H9 (cell line): Measurements from ENCODE around the gene LRRC53. TPM values are rescaled to one million over a fixed set of nuclear protein-coding genes. Genes with fewer than 3 reads are reported as not detected.
A peak's percentile ranks its signal among the peaks of the same experiment; 100 is the strongest.

ENCODE experiments used
- DNase-seq: peaks from one replicate; pipeline ENCODE4 v3.0.0-alpha.2; 2017
- H2AFZ ChIP-seq: one replicate; pipeline ENCODE4 v1.6.1; 2013; ENCODE audit warnings: mild to moderate bottlenecking, low read length, control low read depth, moderate library complexity
- H2AK5ac ChIP-seq: 2 replicates; pipeline ENCODE4 v1.6.1; 2013; ENCODE audit warnings: low read length, control low read depth, mixed read lengths; ENCODE audit not compliant: insufficient read length
- H2BK120ac ChIP-seq: one replicate; pipeline ENCODE4 v1.6.1; 2013; ENCODE audit warnings: low read depth, mild to moderate bottlenecking, low read length, control low read depth, inconsistent platforms; ENCODE audit not compliant: poor library complexity, severe bottlenecking
- H2BK12ac ChIP-seq: 2 replicates; pipeline ENCODE4 v1.6.1; 2013; ENCODE audit warnings: low read length, control low read depth, mixed read lengths, low read depth; ENCODE audit not compliant: insufficient read length
- H2BK15ac ChIP-seq: 2 replicates; pipeline ENCODE4 v1.6.1; 2013; ENCODE audit warnings: low read depth, low read length, control low read depth
- H2BK20ac ChIP-seq: one replicate; pipeline ENCODE4 v1.6.1; 2013; ENCODE audit warnings: low read depth, mild to moderate bottlenecking, low read length, control low read depth, inconsistent platforms; ENCODE audit not compliant: poor library complexity, severe bottlenecking
- H2BK5ac ChIP-seq: 2 replicates; pipeline ENCODE4 v1.6.1; 2013; ENCODE audit warnings: low read length, control low read depth, mixed read lengths; ENCODE audit not compliant: insufficient read length
- H3K14ac ChIP-seq: 2 replicates; pipeline ENCODE4 v1.6.1; 2013; ENCODE audit warnings: low read length, control low read depth; ENCODE audit not compliant: insufficient read depth
- H3K18ac ChIP-seq: 2 replicates; pipeline ENCODE4 v1.6.1; 2013; ENCODE audit warnings: low read depth, mild to moderate bottlenecking, mixed read lengths, low read length, control low read depth; ENCODE audit not compliant: insufficient read length
- H3K23ac ChIP-seq: 2 replicates; pipeline ENCODE4 v1.6.1; 2013; ENCODE audit warnings: low read length, control low read depth, mixed read lengths, low read depth; ENCODE audit not compliant: insufficient read length
- H3K23me2 ChIP-seq: 2 replicates; pipeline ENCODE4 v1.6.1; 2013; ENCODE audit warnings: low read depth, mild to moderate bottlenecking, mixed read lengths, low read length, control low read depth; ENCODE audit not compliant: insufficient read length, poor library complexity, severe bottlenecking
- H3K27ac ChIP-seq: 2 replicates; pipeline ENCODE4 v1.5.1; 2013; ENCODE audit warnings: low read length, control low read depth, mixed read lengths, low read depth; ENCODE audit not compliant: insufficient read length
- H3K27me3 ChIP-seq: 2 replicates; pipeline ENCODE4 v1.6.1; 2013; ENCODE audit warnings: low read length, control low read depth, inconsistent platforms; ENCODE audit not compliant: insufficient read depth
- H3K4ac ChIP-seq: 2 replicates; pipeline ENCODE4 v1.6.1; 2013; ENCODE audit warnings: low read depth, mild to moderate bottlenecking, control low read depth, inconsistent platforms, low read length, moderate library complexity
- H3K4me1 ChIP-seq: 2 replicates; pipeline ENCODE4 v1.6.1; 2013; ENCODE audit warnings: low read length, control low read depth, inconsistent platforms; ENCODE audit not compliant: insufficient read depth
- H3K4me2 ChIP-seq: 2 replicates; pipeline ENCODE4 v1.6.1; 2013; ENCODE audit warnings: low read length, control low read depth, mixed read lengths; ENCODE audit not compliant: insufficient read length, insufficient read depth
- H3K56ac ChIP-seq: 2 replicates; pipeline ENCODE4 v1.6.1; 2013; ENCODE audit warnings: low read depth, mild to moderate bottlenecking, mixed read lengths, low read length, control low read depth; ENCODE audit not compliant: insufficient read length
- H3K79me1 ChIP-seq: 2 replicates; pipeline ENCODE4 v1.6.1; 2013; ENCODE audit warnings: low read depth, mild to moderate bottlenecking, moderate library complexity, low read length, control low read depth, inconsistent platforms; ENCODE audit not compliant: insufficient read depth, poor library complexity, severe bottlenecking
- H3K79me2 ChIP-seq: 2 replicates; pipeline ENCODE4 v1.6.1; 2013; ENCODE audit warnings: low read length, control low read depth, inconsistent platforms; ENCODE audit not compliant: insufficient read depth
- H3K9ac ChIP-seq: 2 replicates; pipeline ENCODE4 v1.6.1; 2013; ENCODE audit warnings: low read length, control low read depth, mixed read lengths; ENCODE audit not compliant: insufficient read length; ENCODE audit errors: extremely low read depth
- H3K9me3 ChIP-seq: one replicate; pipeline ENCODE4 v1.6.1; 2013; ENCODE audit warnings: low read depth, low read length, inconsistent platforms; ENCODE audit not compliant: control insufficient read depth
- H3T11ph ChIP-seq: one replicate; pipeline ENCODE4 v1.6.1; 2013; ENCODE audit warnings: mild to moderate bottlenecking, low read length, control low read depth, inconsistent platforms
- H4K20me1 ChIP-seq: one replicate; pipeline ENCODE4 v1.6.1; 2013; ENCODE audit not compliant: control insufficient read depth, insufficient read length, insufficient read depth
- H4K5ac ChIP-seq: 2 replicates; pipeline ENCODE4 v1.6.1; 2013; ENCODE audit warnings: low read depth, mild to moderate bottlenecking, mixed read lengths, low read length, control low read depth; ENCODE audit not compliant: insufficient read length
- H4K8ac ChIP-seq: replicated peaks from 2 replicates; pipeline ENCODE4 v1.6.1; 2013; ENCODE audit warnings: low read length, control low read depth, mixed read lengths, low read depth; ENCODE audit not compliant: insufficient read length
- H4K91ac ChIP-seq: 2 replicates; pipeline ENCODE4 v1.6.1; 2013; ENCODE audit warnings: low read depth, mild to moderate bottlenecking, moderate library complexity, mixed read lengths, low read length, control low read depth; ENCODE audit not compliant: insufficient read length
- H3K27ac Mint-ChIP-seq, 3 experiments: 2 replicates in 2 of 3; 3 replicates in 1 of 3; pipeline ENCODE4 v1.8.0; 2020 to 2021; ENCODE audit warnings: mixed read lengths in 3 of 3, mild to moderate bottlenecking in 1 of 3, moderate library complexity in 1 of 3
- H3K27me3 Mint-ChIP-seq: 2 replicates; pipeline ENCODE4 v1.8.0; 2021; ENCODE audit warnings: low read depth, mild to moderate bottlenecking, moderate library complexity, mixed read lengths
- H3K36me3 Mint-ChIP-seq, 3 experiments: 2 replicates in 2 of 3; 3 replicates in 1 of 3; pipeline ENCODE4 v1.8.0; 2020 to 2021; ENCODE audit warnings: low read depth in 3 of 3, mixed read lengths in 3 of 3; ENCODE audit not compliant: insufficient read depth in 1 of 3
- H3K4me1 Mint-ChIP-seq, 2 experiments: 2 replicates each; pipeline ENCODE4 v1.8.0; 2020; ENCODE audit warnings: mixed read lengths in 2 of 2
- H3K4me3 Mint-ChIP-seq, 2 experiments: 2 replicates in 1 of 2; 3 replicates in 1 of 2; pipeline ENCODE4 v1.8.0; 2020 to 2021; ENCODE audit warnings: mild to moderate bottlenecking in 2 of 2, mixed read lengths in 2 of 2, moderate library complexity in 1 of 2
- H3K9me3 Mint-ChIP-seq, 2 experiments: 2 replicates in 1 of 2; 3 replicates in 1 of 2; pipeline ENCODE4 v1.8.0; 2020; ENCODE audit warnings: mild to moderate bottlenecking in 2 of 2, mixed read lengths in 2 of 2, moderate library complexity in 1 of 2
- total RNA-seq: library from RNA; stranded (reverse); gene quantifications from 2 replicates; pipeline ENCODE4 v1.2.1, GENCODE V29; 2021
- TF ChIP-seq, protein P1 (sequence below): fragments of 200-600 bp; sonication (generic); conservative IDR thresholded peaks from 3 replicates; pipeline ENCODE4 v1.8.0; 2021; ENCODE audit warnings: antibody characterized with exemption, mild to moderate bottlenecking

The LRRC53 gene
- total RNA-seq, 1 experiment from 2014 or later = not detected

DNA sequence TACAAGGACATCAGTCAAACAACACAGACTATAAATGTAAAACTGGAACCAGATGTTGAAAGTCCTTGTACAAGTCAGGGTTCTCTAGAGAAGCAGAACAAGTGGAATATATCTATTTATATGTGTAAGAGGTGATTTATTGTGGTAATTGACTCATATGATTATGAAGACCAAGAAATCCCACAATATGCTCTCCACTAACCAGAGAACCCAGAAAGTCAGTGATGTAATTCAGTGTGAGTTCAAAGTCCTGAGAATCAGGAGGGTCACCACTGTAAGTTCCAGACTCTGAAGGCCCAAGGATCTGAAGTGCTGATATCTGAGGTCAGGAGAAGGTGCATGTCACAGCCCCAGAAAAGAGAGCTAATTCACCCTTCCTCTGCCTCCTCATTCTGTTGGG, 57.0 kb downstream of the LRRC53 start:
- H3K27me3 Mint-ChIP-seq = no peaks in the 10 kb centered on the region
- H3K36me3 Mint-ChIP-seq = no peaks in the 10 kb centered on the region; a peak in 1 of 7 replicates
- Histone ChIP-seq H4K91ac (no peak overlapping the region), H3K9ac (no peak overlapping the region), H3K27me3 (no peaks in the 10 kb centered on the region), H3K27ac (no peak overlapping the region), H3K4ac (no peak overlapping the region), H3K14ac (no peak overlapping the region), H3K4me2 (no peak overlapping the region), H2BK120ac (peak overlapping the region; percentile 36), H3K18ac (no peak overlapping the region), H3K79me2 (no peaks in the 10 kb centered on the region), H2BK12ac (no peak overlapping the region), H3K56ac (no peak overlapping the region), H3K23me2 (no peaks in the 10 kb centered on the region), H4K8ac (no peak overlapping the region), H4K20me1 (no peaks in the 10 kb centered on the region), H2BK15ac (no peak overlapping the region), H3T11ph (no peak overlapping the region), H3K23ac (no peak overlapping the region), H2BK5ac (no peak overlapping the region), H3K9me3 (no peaks in the 10 kb centered on the region), H4K5ac (no peak overlapping the region), H3K4me1 (no peaks in the 10 kb centered on the region), H2AFZ (no peak overlapping the region), H3K79me1 (no peaks in the 10 kb centered on the region), H2BK20ac (no peak overlapping the region), H2AK5ac (no peak overlapping the region)
- no peak overlapping the region for H3K4me3 Mint-ChIP-seq
- DNase-seq = no peak
- TF ChIP-seq, protein P1, sequence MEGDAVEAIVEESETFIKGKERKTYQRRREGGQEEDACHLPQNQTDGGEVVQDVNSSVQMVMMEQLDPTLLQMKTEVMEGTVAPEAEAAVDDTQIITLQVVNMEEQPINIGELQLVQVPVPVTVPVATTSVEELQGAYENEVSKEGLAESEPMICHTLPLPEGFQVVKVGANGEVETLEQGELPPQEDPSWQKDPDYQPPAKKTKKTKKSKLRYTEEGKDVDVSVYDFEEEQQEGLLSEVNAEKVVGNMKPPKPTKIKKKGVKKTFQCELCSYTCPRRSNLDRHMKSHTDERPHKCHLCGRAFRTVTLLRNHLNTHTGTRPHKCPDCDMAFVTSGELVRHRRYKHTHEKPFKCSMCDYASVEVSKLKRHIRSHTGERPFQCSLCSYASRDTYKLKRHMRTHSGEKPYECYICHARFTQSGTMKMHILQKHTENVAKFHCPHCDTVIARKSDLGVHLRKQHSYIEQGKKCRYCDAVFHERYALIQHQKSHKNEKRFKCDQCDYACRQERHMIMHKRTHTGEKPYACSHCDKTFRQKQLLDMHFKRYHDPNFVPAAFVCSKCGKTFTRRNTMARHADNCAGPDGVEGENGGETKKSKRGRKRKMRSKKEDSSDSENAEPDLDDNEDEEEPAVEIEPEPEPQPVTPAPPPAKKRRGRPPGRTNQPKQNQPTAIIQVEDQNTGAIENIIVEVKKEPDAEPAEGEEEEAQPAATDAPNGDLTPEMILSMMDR = no peak
- no peaks in the 10 kb centered on the region; a peak in 1 of 5 replicates for H3K9me3 Mint-ChIP-seq
- H3K4me1 Mint-ChIP-seq = no peaks in the 10 kb centered on the region
- no peak overlapping the region for H3K27ac Mint-ChIP-seq
